ENCODE data around the gene CCNO. TPM values are rescaled to one million over a fixed set of nuclear protein-coding genes. Genes with fewer than 3 reads are reported as not detected.

CCNO gene
- total and polyA plus RNA-seq, 2 of the 8 experiments (the other 6 are each of a cell fraction or from before 2014, with no cell fraction given) = 0.14 to 0.41 TPM

DNA sequence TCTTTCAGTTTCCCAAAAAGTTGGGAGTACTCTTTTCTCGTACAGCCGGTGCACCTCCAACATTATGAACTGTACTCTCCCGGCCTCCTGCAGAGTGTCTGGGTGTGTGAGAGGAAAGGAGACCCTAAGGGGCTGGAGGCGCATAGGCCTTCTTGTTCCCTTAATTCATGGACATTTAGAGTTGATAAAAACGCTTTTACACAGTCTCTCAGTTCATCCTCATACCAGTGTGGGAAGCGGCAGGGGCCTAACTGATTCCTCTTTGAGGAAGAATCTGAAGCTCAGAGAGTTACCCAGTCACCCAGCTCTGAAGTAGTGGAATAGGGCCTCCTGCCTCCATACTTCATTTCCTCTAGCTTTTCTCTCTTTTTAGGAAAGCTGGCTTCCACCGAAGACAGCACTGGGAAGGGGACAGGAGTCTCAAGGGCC, 9.6 kb downstream of the CCNO start:
- H3K18ac ChIP-seq (ENCODE audit: extremely low read depth, low read length) = no peak overlapping the region
- no peaks in the 10 kb centered on the region for H3K79me2 ChIP-seq (ENCODE audit: control insufficient read depth in 1 of 2, insufficient read depth in 2 of 2, low read length in 2 of 2)
- H3K4me3 ChIP-seq (ENCODE audit: extremely low read depth in 1 of 4, insufficient read depth in 2 of 4, low read depth in 3 of 4, low read length in 4 of 4) = peak overlapping the region in 2 of 4 experiments; percentile 17 to 51; a peak in 3 of 8 replicates
- peaks cover 75 to 94% (median 91%) of the 10 kb centered on the region in 4 experiments for H3K27me3 ChIP-seq (replicated peaks in 1 of 4; ENCODE audit: control insufficient read depth in 3 of 4, extremely low read depth in 1 of 4, insufficient read depth in 3 of 4, low read length in 3 of 4)
- no peak for DNase-seq (ENCODE audit: low read depth in 1 of 2, low spot score in 2 of 2)
- WGBS, 2 experiments (ENCODE audit: extremely low coverage in 1 of 2, insufficient coverage in 1 of 2, insufficient read length in 1 of 2, insufficient replicate concordance in 2 of 2, low coverage in 1 of 2, low lambda C conversion rate in 2 of 2, missing lambda C conversion rate in 1 of 2) = 23% methylated on average over 7 of the region's 7 CpGs; no CpG with 5 or more reads in 1 of the 2 experiments
- peaks cover 13% of the 10 kb centered on the region; the same call in 1 of the 2 replicates for H3K23me2 ChIP-seq (ENCODE audit: low read depth, low read length)
- H2BK5ac ChIP-seq (ENCODE audit: low read depth, low read length) = no peak overlapping the region
- no peak overlapping the region for H2BK12ac ChIP-seq (ENCODE audit: low read depth, low read length)
- H4K5ac ChIP-seq (ENCODE audit: insufficient read length, low read depth, low read length) = no peak overlapping the region
- H2BK15ac ChIP-seq (ENCODE audit: low read length) = no peak overlapping the region
- H3K56ac ChIP-seq (replicated peaks; ENCODE audit: insufficient read length, low read depth, low read length) = no peak overlapping the region
- no peak overlapping the region for H2BK20ac ChIP-seq (ENCODE audit: low read length)
- H3K27ac ChIP-seq (ENCODE audit: low read depth, low read length) = no peak overlapping the region
- no peak overlapping the region for H4K8ac ChIP-seq (ENCODE audit: extremely low read depth, insufficient read depth, low read length)
- no peak overlapping the region for H2AK5ac ChIP-seq (ENCODE audit: low read depth, low read length)
- H3K23ac ChIP-seq (ENCODE audit: insufficient read length) = no peak overlapping the region
- H3K36me3 ChIP-seq (ENCODE audit: control insufficient read depth in 2 of 4, insufficient read depth in 4 of 4, low read length in 3 of 4) = peaks cover 0 to 6% (median 0%) of the 10 kb centered on the region in 4 experiments; a peak in 1 of 8 replicates
- no peak overlapping the region for H3K4ac ChIP-seq (replicated peaks; ENCODE audit: insufficient read length, low read depth, low read length)
- H2AFZ ChIP-seq (ENCODE audit: low read length) = no peak overlapping the region
- no peak for FAIRE-seq
- H3K4me2 ChIP-seq (ENCODE audit: insufficient read depth in 1 of 2, low read depth in 2 of 2, low read length in 2 of 2) = peak overlapping the region; percentile 67 to 81
- no peak overlapping the region for H3K9ac ChIP-seq (replicated peaks in 1 of 4; ENCODE audit: extremely low read depth in 1 of 4, low read depth in 3 of 4, low read length in 3 of 4)
- ChIA-PET CTCF (ENCODE audit: partially characterized antibody) (interaction anchor here (0.8 to 13.6 kb wide), 8 partner anchors 11 to 887 kb away, joined by 3 to 143 read pairs (median 4); partner anchors contain the start of genes CCNO and CDC20B), POLR2A (ENCODE audit: partially characterized antibody) (interaction anchor here (0.7 to 1.6 kb wide), 5 partner anchors 9 to 1959 kb away, joined by 3 to 13 read pairs (median 5); partner anchors contain the start of gene CCNO)
- H4K91ac ChIP-seq (replicated peaks; ENCODE audit: insufficient read length, low read length) = no peak overlapping the region
- H3K79me1 ChIP-seq (ENCODE audit: low read depth, low read length) = no peaks in the 10 kb centered on the region
- no peaks in the 10 kb centered on the region for H3K9me3 ChIP-seq (ENCODE audit: insufficient read depth in 2 of 2, low read depth in 1 of 2, low read length in 1 of 2)
- peaks cover 2 to 23% (median 10%) of the 10 kb centered on the region in 4 experiments for H3K4me1 ChIP-seq (replicated peaks in 1 of 4; ENCODE audit: control insufficient read depth in 3 of 4, insufficient read depth in 4 of 4, low read length in 3 of 4)
- no peak overlapping the region for H2BK120ac ChIP-seq (replicated peaks; ENCODE audit: low read depth, low read length)
- H3K14ac ChIP-seq (ENCODE audit: insufficient read length) = no peak overlapping the region
- peaks cover 3 to 28% of the 10 kb centered on the region in 2 experiments for H4K20me1 ChIP-seq (replicated peaks in 1 of 2; ENCODE audit: control insufficient read depth in 1 of 2, insufficient read depth in 2 of 2, low read length in 2 of 2)
